Measurements from ENCODE around the gene FAM3C.
"Not testable (repeated sequence)": the region's sequence is repeated elsewhere in the genome, so short reads cannot be mapped to it uniquely, and the experiment has no call there.

GRCh38 chr7:121432486-121432885 is 36.4 kb upstream of the FAM3C start:
- not testable (repeated sequence) for TF ChIP-seq NRF1 (IDR thresholded peaks at IDR 0.05; ENCODE audit: low read depth, low read length); SIRT6 (IDR thresholded peaks at IDR 0.05; ENCODE audit: low read length); CBX5 (IDR thresholded peaks at IDR 0.05; ENCODE audit: low read depth, low read length); POLR2AphosphoS5 (IDR thresholded peaks at IDR 0.05; ENCODE audit: low read depth, low read length); EGR1 (IDR thresholded peaks at IDR 0.05; ENCODE audit: borderline replicate concordance, low read depth, low read length); RFX5 (IDR thresholded peaks at IDR 0.05; ENCODE audit: borderline replicate concordance, low read depth, low read length); CREB1 (IDR thresholded peaks at IDR 0.05); POLR2A (IDR thresholded peaks at IDR 0.05; ENCODE audit: control extremely low read depth in 1 of 2, low read depth in 2 of 2, low read length in 2 of 2); EP300 (IDR thresholded peaks at IDR 0.05; ENCODE audit: borderline replicate concordance in 1 of 2, low read depth in 2 of 2, low read length in 2 of 2)
